Measurements from ENCODE around the gene ABTB2. TPM values are rescaled to one million over a fixed set of nuclear protein-coding genes. Genes with fewer than 3 reads are reported as not detected.

Gene ABTB2
- polyA plus RNA-seq, 1 experiment, result 6.3 TPM

- ChIA-PET CTCF (no interaction called here), POLR2A (no interaction called here)
- no peak for DNase-seq (ENCODE audit: low read depth)
- Histone ChIP-seq H3K36me3 (ENCODE audit: control insufficient read depth, insufficient read depth, low read length) (no peaks in the 10 kb centered on the region), H3K27me3 (ENCODE audit: control insufficient read depth, insufficient read depth, low read length) (no peaks in the 10 kb centered on the region), H3K4me3 (ENCODE audit: low read depth, low read length) (no peak overlapping the region)
- TF ChIP-seq CTCF (IDR thresholded peaks at IDR 0.05; ENCODE audit: insufficient read depth, low read depth, low read length), result no peak
These were observed 156.7 kb downstream of the ABTB2 start for GRCh38 chr11:34201129-34201528.

DNA sequence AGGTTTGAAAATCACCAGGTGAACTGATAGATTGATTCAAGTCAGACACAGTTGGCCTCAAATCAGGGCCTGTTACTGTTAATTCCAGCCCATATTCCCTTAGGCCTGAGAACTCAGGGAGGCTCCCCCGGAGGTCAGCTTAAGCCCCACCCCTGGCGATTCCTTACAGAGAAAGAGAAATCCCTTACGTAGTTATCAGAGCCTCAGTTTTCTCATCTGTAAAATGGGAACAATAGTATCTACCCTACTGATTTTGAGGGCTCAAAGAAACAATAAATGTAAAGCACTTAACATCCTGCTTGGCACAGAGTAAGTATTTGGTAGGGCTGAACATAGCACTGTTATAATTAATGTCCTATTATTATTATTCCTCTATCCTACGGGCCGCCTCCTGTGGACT, 158.3 kb downstream of the ABTB2 start:
- no peak overlapping the region for H3K4me3 ChIP-seq (ENCODE audit: low read depth, low read length)
- TF ChIP-seq CTCF (IDR thresholded peaks at IDR 0.05; ENCODE audit: insufficient read depth, low read depth, low read length), result no peak
- CTCF ChIA-PET, result interaction anchor here (1.2 kb wide), 1 partner anchor 45 kb away, joined by 3 read pairs; no protein-coding TSS in a partner anchor
- DNase-seq (ENCODE audit: low read depth), result no peak
- H3K36me3 ChIP-seq (ENCODE audit: control insufficient read depth, insufficient read depth, low read length), result no peaks in the 10 kb centered on the region; the same call in 1 of the 2 replicates
- H3K27me3 ChIP-seq (ENCODE audit: control insufficient read depth, insufficient read depth, low read length), result no peaks in the 10 kb centered on the region
- POLR2A ChIA-PET, result no interaction called here

DNA sequence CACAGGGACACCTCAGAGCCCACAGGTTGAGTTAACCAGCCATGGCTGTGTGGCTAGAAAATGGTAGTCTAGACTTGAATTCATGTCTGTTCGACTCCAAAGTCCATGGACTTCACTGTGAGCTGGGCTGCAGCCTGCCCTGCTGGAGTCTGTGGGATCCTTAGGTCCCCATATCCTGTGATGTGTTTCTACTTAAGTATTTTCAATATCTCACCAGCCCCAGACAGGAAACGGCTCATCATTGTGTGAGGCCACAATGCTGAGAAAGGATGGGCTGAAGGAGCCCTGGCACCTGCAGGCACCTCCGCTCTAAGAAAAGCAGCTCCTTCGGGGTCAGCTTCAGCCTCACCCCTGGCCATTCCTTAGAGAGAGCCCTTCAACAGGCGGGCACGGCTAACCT, 159.3 kb downstream of the ABTB2 start:
- no peak for TF ChIP-seq CTCF (IDR thresholded peaks at IDR 0.05; ENCODE audit: insufficient read depth, low read depth, low read length)
- ChIA-PET CTCF (interaction anchor here (1.2 kb wide), 1 partner anchor 44 kb away, joined by 3 read pairs; no protein-coding TSS in a partner anchor), POLR2A (no interaction called here)
- H3K27me3 ChIP-seq (ENCODE audit: control insufficient read depth, insufficient read depth, low read length), result no peaks in the 10 kb centered on the region
- no peak for DNase-seq (ENCODE audit: low read depth)
- no peaks in the 10 kb centered on the region; the same call in 1 of the 2 replicates for H3K36me3 ChIP-seq (ENCODE audit: control insufficient read depth, insufficient read depth, low read length)
- no peak overlapping the region for H3K4me3 ChIP-seq (ENCODE audit: low read depth, low read length)

DNA sequence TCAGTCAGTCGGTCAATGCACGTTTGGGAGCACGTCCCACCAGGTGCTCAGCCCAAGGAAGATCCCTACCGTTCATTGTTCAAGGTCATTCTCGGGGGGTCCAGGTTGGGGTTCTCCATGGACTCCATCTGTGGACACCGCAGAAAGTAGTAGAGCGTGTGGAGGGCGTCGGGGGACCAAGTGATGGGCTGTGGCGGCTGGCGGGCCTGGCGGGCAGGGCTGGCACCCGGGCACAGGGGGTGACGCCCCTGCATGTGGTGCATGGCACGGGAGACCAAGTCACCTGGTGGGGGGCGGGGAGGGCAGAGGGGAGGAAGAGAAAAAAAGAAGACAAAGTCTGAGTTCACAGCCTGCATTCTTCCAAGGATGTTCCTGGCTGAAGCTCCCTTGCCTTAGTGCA, 160.6 kb downstream of the ABTB2 start:
- POLR2A ChIA-PET, result no interaction called here
- TF ChIP-seq CTCF (IDR thresholded peaks at IDR 0.05; ENCODE audit: insufficient read depth, low read depth, low read length), result no peak
- no peaks in the 10 kb centered on the region; the same call in 1 of the 2 replicates for H3K36me3 ChIP-seq (ENCODE audit: control insufficient read depth, insufficient read depth, low read length)
- H3K4me3 ChIP-seq (ENCODE audit: low read depth, low read length), result no peak overlapping the region
- H3K27me3 ChIP-seq (ENCODE audit: control insufficient read depth, insufficient read depth, low read length), result no peaks in the 10 kb centered on the region
- CTCF ChIA-PET, result no interaction called here
- DNase-seq (ENCODE audit: low read depth), result no peak

DNA sequence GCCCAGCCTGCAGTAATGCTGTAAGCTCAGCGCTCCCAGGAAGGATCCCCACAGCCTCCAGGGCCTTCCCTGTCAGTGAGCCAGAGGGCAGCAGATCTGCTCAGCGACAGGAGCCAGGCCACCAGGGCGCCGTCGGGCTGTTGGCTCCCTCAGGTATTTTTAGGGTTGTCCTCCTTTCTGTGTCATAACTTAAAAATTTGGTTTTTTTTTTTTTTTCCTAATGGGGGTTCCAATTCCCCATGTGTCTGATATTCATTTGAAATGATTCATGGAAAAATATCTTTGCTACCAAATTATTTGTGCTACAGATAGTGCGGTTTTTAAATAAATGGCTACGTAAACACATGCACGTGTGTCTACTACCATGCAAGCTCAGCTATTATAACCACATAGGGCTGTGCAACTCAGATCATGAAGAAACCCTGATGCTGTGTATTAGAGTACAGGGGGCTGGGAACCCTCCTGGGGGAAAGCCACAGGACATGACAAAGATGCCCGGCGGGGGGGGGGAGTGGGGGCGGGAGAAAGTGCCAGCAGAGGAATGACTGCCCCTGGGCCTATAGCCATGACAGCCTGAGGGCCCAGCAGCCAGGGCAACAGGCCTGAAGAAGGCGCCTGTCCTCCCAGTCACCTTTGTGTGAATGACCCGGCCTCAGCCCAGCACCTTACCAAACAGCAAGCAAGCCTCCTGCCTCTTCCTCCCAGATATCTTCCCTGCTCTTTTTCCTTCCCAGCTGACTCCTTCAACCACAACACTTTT, 163.1 kb downstream of the ABTB2 start:
- CTCF ChIA-PET, result interaction anchor here (1.0 kb wide), 1 partner anchor 163 kb away, joined by 3 read pairs; the partner anchor contains the start of gene ABTB2
- DNase-seq (ENCODE audit: low read depth), result no peak
- Histone ChIP-seq H3K36me3 (ENCODE audit: control insufficient read depth, insufficient read depth, low read length) (no peaks in the 10 kb centered on the region; the same call in 1 of the 2 replicates), H3K4me3 (ENCODE audit: low read depth, low read length) (no peak overlapping the region), H3K27me3 (ENCODE audit: control insufficient read depth, insufficient read depth, low read length) (no peaks in the 10 kb centered on the region)
- POLR2A ChIA-PET, result no interaction called here
- no peak for TF ChIP-seq CTCF (IDR thresholded peaks at IDR 0.05; ENCODE audit: insufficient read depth, low read depth, low read length)

All from BJ (cell line).